ENCODE results near the gene SLC24A3.

- TF ChIP-seq CTCF (IDR thresholded peaks at IDR 0.05) (no peak), POLR2A (IDR thresholded peaks at IDR 0.05) (no peak), POLR2AphosphoS5 (IDR thresholded peaks at IDR 0.05) (no peak)
Observed at GRCh38 chr20:19771031-19771430, 558.6 kb downstream of the SLC24A3 start.

Measured in breast epithelium (tissue), 3 donors.